ENCODE measurements around the gene GPX7. TPM values are rescaled to one million over a fixed set of nuclear protein-coding genes. Genes with fewer than 3 reads are reported as not detected.

GPX7 gene
- total RNA-seq, 1 donor = 73.5 TPM

- Histone ChIP-seq H3K9me3 (ENCODE audit: low read depth, low read length) (no peaks in the 10 kb centered on the region), H3K36me3 (ENCODE audit: insufficient read depth, low read length) (no peaks in the 10 kb centered on the region), H3K4me2 (ENCODE audit: insufficient read depth, low read length) (peak overlapping the region; percentile 86), H3K4me3 (ENCODE audit: insufficient read depth, low read length) (peak overlapping the region; percentile 71), H3K4me1 (ENCODE audit: insufficient read depth, low read length) (peaks cover 20% of the 10 kb centered on the region), H3K79me2 (ENCODE audit: insufficient read depth, low read length) (peaks cover 20% of the 10 kb centered on the region), H4K20me1 (ENCODE audit: insufficient read depth, low read length) (no peaks in the 10 kb centered on the region), H3K27ac (ENCODE audit: low read depth, low read length) (peak overlapping the region; percentile 68), H2AFZ (ENCODE audit: low read length) (peak overlapping the region; percentile 88), H3K27me3 (ENCODE audit: insufficient read depth, low read length) (no peaks in the 10 kb centered on the region)
- no peak for TF ChIP-seq CTCF (IDR thresholded peaks at IDR 0.05; ENCODE audit: extremely low read depth, low read depth, low read length)
- DNase-seq (ENCODE audit: insufficient read length, low spot score, missing footprints) = no peak
Observed at GRCh38 chr1:52601519-52601918, 652 bp upstream of the GPX7 start.

GRCh38 chr1:52602856-52603600 lies 857 bp downstream of the GPX7 start:
- H3K27ac ChIP-seq (ENCODE audit: low read depth, low read length) = peak overlapping the region; percentile 68

GRCh38 chr1:52603630-52604029 lies 1.5 kb downstream of the GPX7 start:
- Histone ChIP-seq H3K4me2 (ENCODE audit: insufficient read depth, low read length) (peak overlapping the region; percentile 80), H3K4me3 (ENCODE audit: insufficient read depth, low read length) (peak overlapping the region; percentile 71), H3K27ac (ENCODE audit: low read depth, low read length) (no peak overlapping the region), H3K4me1 (ENCODE audit: insufficient read depth, low read length) (peaks cover 20% of the 10 kb centered on the region), H3K79me2 (ENCODE audit: insufficient read depth, low read length) (peaks cover 20% of the 10 kb centered on the region), H2AFZ (ENCODE audit: low read length) (no peak overlapping the region), H3K27me3 (ENCODE audit: insufficient read depth, low read length) (no peaks in the 10 kb centered on the region), H4K20me1 (ENCODE audit: insufficient read depth, low read length) (no peaks in the 10 kb centered on the region), H3K36me3 (ENCODE audit: insufficient read depth, low read length) (peaks cover 14% of the 10 kb centered on the region), H3K9me3 (ENCODE audit: low read depth, low read length) (no peaks in the 10 kb centered on the region)
- no peak for TF ChIP-seq CTCF (IDR thresholded peaks at IDR 0.05; ENCODE audit: extremely low read depth, low read depth, low read length)
- DNase-seq (ENCODE audit: insufficient read length, low spot score, missing footprints) = no peak

More at GRCh38 chr1:52602856-52603600, 857 bp downstream of the GPX7 start:
- H3K27me3 ChIP-seq (ENCODE audit: insufficient read depth, low read length) = no peaks in the 10 kb centered on the region
- TF ChIP-seq CTCF (IDR thresholded peaks at IDR 0.05; ENCODE audit: extremely low read depth, low read depth, low read length) = no peak
- peaks cover 20% of the 10 kb centered on the region for H3K4me1 ChIP-seq (ENCODE audit: insufficient read depth, low read length)
- H4K20me1 ChIP-seq (ENCODE audit: insufficient read depth, low read length) = no peaks in the 10 kb centered on the region
- H3K36me3 ChIP-seq (ENCODE audit: insufficient read depth, low read length) = peaks cover 8% of the 10 kb centered on the region
- peak; percentile 82 for DNase-seq (ENCODE audit: insufficient read length, low spot score, missing footprints)
- H3K4me2 ChIP-seq (ENCODE audit: insufficient read depth, low read length) = peak overlapping the region; percentile 80
- H2AFZ ChIP-seq (ENCODE audit: low read length) = peak overlapping the region; percentile 75
- H3K4me3 ChIP-seq (ENCODE audit: insufficient read depth, low read length) = peak overlapping the region; percentile 71
- no peaks in the 10 kb centered on the region for H3K9me3 ChIP-seq (ENCODE audit: low read depth, low read length)
- H3K79me2 ChIP-seq (ENCODE audit: insufficient read depth, low read length) = peaks cover 20% of the 10 kb centered on the region

GRCh38 chr1:52604063-52604770 lies 2.0 kb downstream of the GPX7 start:
- peak overlapping the region; percentile 6 for H3K4me2 ChIP-seq (ENCODE audit: insufficient read depth, low read length)
- DNase-seq (ENCODE audit: insufficient read length, low spot score, missing footprints) = no peak
- TF ChIP-seq CTCF (IDR thresholded peaks at IDR 0.05; ENCODE audit: extremely low read depth, low read depth, low read length) = no peak

More at GRCh38 chr1:52604063-52604770, 2.0 kb downstream of the GPX7 start:
- Histone ChIP-seq H3K27ac (ENCODE audit: low read depth, low read length) (no peak overlapping the region), H3K9me3 (ENCODE audit: low read depth, low read length) (no peaks in the 10 kb centered on the region), H4K20me1 (ENCODE audit: insufficient read depth, low read length) (no peaks in the 10 kb centered on the region), H3K4me3 (ENCODE audit: insufficient read depth, low read length) (no peak overlapping the region), H2AFZ (ENCODE audit: low read length) (no peak overlapping the region), H3K27me3 (ENCODE audit: insufficient read depth, low read length) (no peaks in the 10 kb centered on the region), H3K4me1 (ENCODE audit: insufficient read depth, low read length) (peaks cover 20% of the 10 kb centered on the region), H3K79me2 (ENCODE audit: insufficient read depth, low read length) (peaks cover 20% of the 10 kb centered on the region), H3K36me3 (ENCODE audit: insufficient read depth, low read length) (peaks cover 15% of the 10 kb centered on the region)

Data from osteoblast (primary cell).